ENCODE results near the gene OR10AD1.
A peak's percentile ranks its signal among the peaks of the same experiment; 100 is the strongest.

OR10AD1 gene

DNA sequence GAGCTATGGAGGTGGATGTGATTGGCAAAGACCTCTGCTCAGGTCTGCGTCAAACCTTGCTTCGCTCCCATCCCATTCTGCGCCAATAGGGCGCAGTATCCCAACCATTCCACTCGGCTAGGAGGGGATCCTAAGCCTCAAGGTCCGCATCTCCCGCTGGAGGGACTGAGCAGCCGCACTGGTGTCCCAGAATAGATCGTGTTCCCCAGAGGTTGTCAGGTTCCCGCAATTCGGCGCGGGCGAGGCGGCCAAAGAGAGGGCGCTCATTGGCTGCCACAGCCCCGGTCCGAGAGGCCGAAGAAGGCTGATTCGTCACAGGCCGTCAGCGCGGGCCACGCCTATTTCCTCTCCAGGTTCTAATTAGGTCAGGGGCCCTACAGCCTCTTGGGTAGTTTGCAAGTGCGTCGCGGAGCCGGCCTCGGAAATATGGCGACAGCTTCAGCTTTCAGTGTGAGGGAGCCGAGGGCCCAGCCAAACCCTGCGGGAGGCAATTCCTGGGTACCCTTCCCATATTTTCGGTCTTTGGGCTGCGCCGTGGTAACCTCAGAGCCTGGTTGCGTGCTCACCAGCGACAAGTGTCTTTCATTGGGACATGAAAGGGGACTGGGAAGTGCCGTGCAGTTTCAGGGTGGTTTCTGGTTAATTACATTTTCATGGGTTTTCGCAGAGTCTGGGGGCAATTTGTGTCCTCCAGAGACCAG lies 5.0 kb downstream of the OR10AD1 start:
- H3K9ac ChIP-seq (ENCODE audit: low read length): peak overlapping the region; percentile 69
- peaks cover 21% of the 10 kb centered on the region for H3K4me1 ChIP-seq (ENCODE audit: insufficient read depth, low read length, severe bottlenecking)
- no peaks in the 10 kb centered on the region for H3K9me2 ChIP-seq (ENCODE audit: low read depth, low read length)
- H3K27me3 ChIP-seq (ENCODE audit: insufficient read depth, low read length): no peaks in the 10 kb centered on the region
- no peak overlapping the region for H3K27ac ChIP-seq (ENCODE audit: low read depth, low read length, poor library complexity, severe bottlenecking)
- no peaks in the 10 kb centered on the region for H3F3A ChIP-seq (ENCODE audit: insufficient read depth, low read length)
- no peaks in the 10 kb centered on the region for H3K9me3 ChIP-seq (ENCODE audit: low read length)
- H3K36me3 ChIP-seq (ENCODE audit: insufficient read depth, low read length): no peaks in the 10 kb centered on the region; the same call in 1 of the 2 replicates
- H2AFZ ChIP-seq (ENCODE audit: low read length): peak overlapping the region; percentile 81
- H3K4me3 ChIP-seq (ENCODE audit: low read depth, low read length, poor library complexity, severe bottlenecking): peak overlapping the region; percentile 67
- peak overlapping the region; percentile 85 for H3K4me2 ChIP-seq (ENCODE audit: low read length)
- no peaks in the 10 kb centered on the region for H3K79me2 ChIP-seq (ENCODE audit: insufficient read depth, low read length)
- TF ChIP-seq, protein P1, sequence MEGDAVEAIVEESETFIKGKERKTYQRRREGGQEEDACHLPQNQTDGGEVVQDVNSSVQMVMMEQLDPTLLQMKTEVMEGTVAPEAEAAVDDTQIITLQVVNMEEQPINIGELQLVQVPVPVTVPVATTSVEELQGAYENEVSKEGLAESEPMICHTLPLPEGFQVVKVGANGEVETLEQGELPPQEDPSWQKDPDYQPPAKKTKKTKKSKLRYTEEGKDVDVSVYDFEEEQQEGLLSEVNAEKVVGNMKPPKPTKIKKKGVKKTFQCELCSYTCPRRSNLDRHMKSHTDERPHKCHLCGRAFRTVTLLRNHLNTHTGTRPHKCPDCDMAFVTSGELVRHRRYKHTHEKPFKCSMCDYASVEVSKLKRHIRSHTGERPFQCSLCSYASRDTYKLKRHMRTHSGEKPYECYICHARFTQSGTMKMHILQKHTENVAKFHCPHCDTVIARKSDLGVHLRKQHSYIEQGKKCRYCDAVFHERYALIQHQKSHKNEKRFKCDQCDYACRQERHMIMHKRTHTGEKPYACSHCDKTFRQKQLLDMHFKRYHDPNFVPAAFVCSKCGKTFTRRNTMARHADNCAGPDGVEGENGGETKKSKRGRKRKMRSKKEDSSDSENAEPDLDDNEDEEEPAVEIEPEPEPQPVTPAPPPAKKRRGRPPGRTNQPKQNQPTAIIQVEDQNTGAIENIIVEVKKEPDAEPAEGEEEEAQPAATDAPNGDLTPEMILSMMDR (IDR thresholded peaks at IDR 0.05; ENCODE audit: low read length): no peak
- TF ChIP-seq EZH2 (IDR thresholded peaks at IDR 0.05; ENCODE audit: borderline replicate concordance, low read length): no peak
- no peaks in the 10 kb centered on the region for H4K20me1 ChIP-seq (ENCODE audit: insufficient read depth, low read length)

DNA sequence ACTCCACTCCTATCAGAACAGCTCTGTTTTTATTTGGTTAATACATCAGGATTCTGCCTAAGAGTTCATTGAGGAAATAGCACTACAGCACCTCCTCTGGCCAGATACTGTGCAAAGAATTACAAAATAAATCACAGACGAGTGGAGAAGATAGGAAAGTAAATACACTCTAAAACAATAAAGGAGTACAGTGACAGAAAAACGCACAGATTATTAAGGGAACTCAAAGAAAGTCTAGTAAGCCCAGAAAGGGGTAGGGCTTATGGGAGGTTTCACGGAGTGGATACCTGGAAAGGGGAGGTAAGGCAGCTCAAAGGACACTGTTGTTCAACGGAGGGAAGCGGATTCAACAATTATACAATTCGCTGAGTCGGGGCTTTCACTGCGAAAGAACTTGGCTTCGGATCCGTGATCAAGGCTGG lies 5.5 kb downstream of the OR10AD1 start:
- Histone ChIP-seq H3F3A (ENCODE audit: insufficient read depth, low read length) (no peaks in the 10 kb centered on the region), H3K27me3 (ENCODE audit: insufficient read depth, low read length) (no peaks in the 10 kb centered on the region), H3K27ac (ENCODE audit: low read depth, low read length, poor library complexity, severe bottlenecking) (no peak overlapping the region), H3K4me1 (ENCODE audit: insufficient read depth, low read length, severe bottlenecking) (peaks cover 21% of the 10 kb centered on the region), H3K79me2 (ENCODE audit: insufficient read depth, low read length) (no peaks in the 10 kb centered on the region), H3K4me2 (ENCODE audit: low read length) (peak overlapping the region; percentile 85), H3K36me3 (ENCODE audit: insufficient read depth, low read length) (no peaks in the 10 kb centered on the region; the same call in 1 of the 2 replicates), H3K4me3 (ENCODE audit: low read depth, low read length, poor library complexity, severe bottlenecking) (peak overlapping the region; percentile 67), H3K9ac (ENCODE audit: low read length) (peak overlapping the region; percentile 69; the same call in 1 of the 2 replicates), H3K9me2 (ENCODE audit: low read depth, low read length) (no peaks in the 10 kb centered on the region), H3K9me3 (ENCODE audit: low read length) (no peaks in the 10 kb centered on the region), H2AFZ (ENCODE audit: low read length) (peak overlapping the region; percentile 81; the same call in 1 of the 2 replicates), H4K20me1 (ENCODE audit: insufficient read depth, low read length) (no peaks in the 10 kb centered on the region)
- TF ChIP-seq, protein P1 (IDR thresholded peaks at IDR 0.05; ENCODE audit: low read length): peak; percentile 78
- no peak for TF ChIP-seq EZH2 (IDR thresholded peaks at IDR 0.05; ENCODE audit: borderline replicate concordance, low read length)

DNA sequence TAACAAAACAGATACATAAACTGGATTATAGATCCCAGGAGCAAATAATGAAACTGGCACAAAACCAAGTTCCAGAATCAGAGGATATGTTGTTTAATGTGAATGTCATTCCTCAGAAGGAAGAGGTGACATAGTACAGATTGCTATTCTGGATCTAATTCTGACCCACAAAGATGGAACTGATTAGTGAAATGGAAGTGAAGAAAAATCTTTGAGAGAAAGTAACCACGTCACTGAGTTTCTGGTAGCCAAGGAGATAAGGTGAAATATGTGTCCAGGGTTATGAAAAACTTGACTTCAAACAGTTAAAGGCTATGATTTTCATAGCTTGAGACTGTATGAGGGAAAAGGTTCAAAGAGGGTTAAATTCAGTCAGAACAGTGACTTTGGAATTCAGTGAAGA lies 8.3 kb downstream of the OR10AD1 start:
- H3K9ac ChIP-seq (ENCODE audit: low read length): no peak overlapping the region
- H3K27ac ChIP-seq (ENCODE audit: low read depth, low read length, poor library complexity, severe bottlenecking): no peak overlapping the region
- no peaks in the 10 kb centered on the region; the same call in 1 of the 2 replicates for H3K36me3 ChIP-seq (ENCODE audit: insufficient read depth, low read length)
- H3K9me2 ChIP-seq (ENCODE audit: low read depth, low read length): no peaks in the 10 kb centered on the region
- no peak for TF ChIP-seq EZH2 (IDR thresholded peaks at IDR 0.05; ENCODE audit: borderline replicate concordance, low read length)
- TF ChIP-seq, protein P1 (IDR thresholded peaks at IDR 0.05; ENCODE audit: low read length): no peak
- H4K20me1 ChIP-seq (ENCODE audit: insufficient read depth, low read length): no peaks in the 10 kb centered on the region
- no peak overlapping the region for H2AFZ ChIP-seq (ENCODE audit: low read length)
- peaks cover 21% of the 10 kb centered on the region for H3K4me1 ChIP-seq (ENCODE audit: insufficient read depth, low read length, severe bottlenecking)
- no peaks in the 10 kb centered on the region for H3K79me2 ChIP-seq (ENCODE audit: insufficient read depth, low read length)
- no peak overlapping the region for H3K4me2 ChIP-seq (ENCODE audit: low read length)
- H3K9me3 ChIP-seq (ENCODE audit: low read length): no peaks in the 10 kb centered on the region
- H3K27me3 ChIP-seq (ENCODE audit: insufficient read depth, low read length): no peaks in the 10 kb centered on the region
- no peaks in the 10 kb centered on the region for H3F3A ChIP-seq (ENCODE audit: insufficient read depth, low read length)
- H3K4me3 ChIP-seq (ENCODE audit: low read depth, low read length, poor library complexity, severe bottlenecking): no peak overlapping the region

All from OCI-LY1 (cell line).